Activated CD8-positive, alpha-beta T cell treated with anti-CD3 and anti-CD28 coated beads for 36 hours (primary cell): ENCODE results near the gene KDELR1. TPM values are rescaled to one million over a fixed set of nuclear protein-coding genes. Genes with fewer than 3 reads are reported as not detected.
"Not testable (repeated sequence)": the region's sequence is repeated elsewhere in the genome, so short reads cannot be mapped to it uniquely, and the experiment has no call there.

Experiments
- ATAC-seq: fragments of 200-7000 bp; cut with Tn5 transposase; one replicate; pipeline ENCODE4 v1.10.0; 2021; ENCODE audit warnings: mild to moderate bottlenecking, moderate library complexity
- CTCF ChIA-PET: fragments of 350-600 bp; sonication (Branson Sonifier 250); formaldehyde crosslinking; loops from one replicate; lab custom pipeline; 2021; ENCODE audit warnings: antibody characterized with exemption; lab: Charles Lee
- POLR2A ChIA-PET: fragments of 350-600 bp; sonication (Branson Sonifier 250); formaldehyde crosslinking; loops from one replicate; lab custom pipeline; 2021; ENCODE audit warnings: antibody characterized with exemption; lab: Charles Lee
- DNase-seq: peaks from one replicate; pipeline ENCODE4 v3.0.0-alpha.2; 2020
- H3K27ac Mint-ChIP-seq: one replicate; pipeline ENCODE4 v1.8.0; 2021; ENCODE audit warnings: mild to moderate bottlenecking, mixed read lengths
- H3K27me3 Mint-ChIP-seq: one replicate; pipeline ENCODE4 v1.8.0; 2021; ENCODE audit warnings: mixed read lengths
- H3K36me3 Mint-ChIP-seq: one replicate; pipeline ENCODE4 v1.8.0; 2021; ENCODE audit warnings: low read depth, mixed read lengths
- H3K4me1 Mint-ChIP-seq: one replicate; pipeline ENCODE4 v1.8.0; 2021; ENCODE audit warnings: low read depth, mixed read lengths
- H3K4me3 Mint-ChIP-seq: one replicate; pipeline ENCODE4 v1.8.0; 2021; ENCODE audit warnings: mild to moderate bottlenecking, moderate library complexity, mixed read lengths
- H3K9me3 Mint-ChIP-seq: one replicate; pipeline ENCODE4 v1.8.0; 2021; ENCODE audit warnings: mixed read lengths
- CTCF ChIP-seq: fragments of 200-600 bp; IDR thresholded peaks from one replicate; pipeline ENCODE4 v1.8.0; 2022; ENCODE audit warnings: antibody characterized with exemption, mild to moderate bottlenecking
- intact Hi-C: fragments of 100-400 bp; cut with micrococcal nuclease; formaldehyde crosslinking; loops from one replicate; pipeline ENCODE4 v1.10.0; 2022
- total RNA-seq, 2 experiments: library from RNA; stranded (reverse); gene quantifications; one replicate each; pipeline ENCODE4 v1.2.3, GENCODE V29; 2021

The KDELR1 gene
- total RNA-seq, 2 experiments from 2014 or later: 66.3 to 66.7 TPM

- ChIA-PET POLR2A (no interaction called here), CTCF (no interaction called here)
- no peak for DNase-seq
- Mint-ChIP-seq H3K36me3 (peaks cover 8% of the 10 kb centered on the region), H3K27me3 (no peaks in the 10 kb centered on the region), H3K4me3 (no peak overlapping the region), H3K9me3 (no peaks in the 10 kb centered on the region), H3K4me1 (no peaks in the 10 kb centered on the region), H3K27ac (no peak overlapping the region)
- TF ChIP-seq CTCF: no peak
- ATAC-seq: no peak
- intact Hi-C loops: no loop called here
Observed at GRCh38 chr19:48378194-48378570, 13.2 kb downstream of the KDELR1 start.

GRCh38 chr19:48373567-48373966, 17.8 kb downstream of the KDELR1 start:
- intact Hi-C loops: no loop called here
- POLR2A ChIA-PET: interaction anchor here (0.9 to 1.6 kb wide), 2 partner anchors 9 to 13 kb away, joined by 3 to 5 read pairs; no protein-coding TSS in a partner anchor
- H3K27ac Mint-ChIP-seq: no peak overlapping the region
- H3K9me3 Mint-ChIP-seq: no peaks in the 10 kb centered on the region
- no peaks in the 10 kb centered on the region for H3K36me3 Mint-ChIP-seq
- no peaks in the 10 kb centered on the region for H3K27me3 Mint-ChIP-seq
- DNase-seq (no peak), ATAC-seq (no peak)
- no peaks in the 10 kb centered on the region for H3K4me1 Mint-ChIP-seq
- CTCF ChIA-PET: interaction anchor here (1.0 to 1.3 kb wide), 2 partner anchors 39 to 59 kb away, joined by 3 read pairs; no protein-coding TSS in a partner anchor
- no peak overlapping the region for H3K4me3 Mint-ChIP-seq
- no peak for TF ChIP-seq CTCF

- Mint-ChIP-seq H3K27ac (no peak overlapping the region), H3K9me3 (no peaks in the 10 kb centered on the region), H3K4me3 (no peak overlapping the region), H3K4me1 (no peaks in the 10 kb centered on the region), H3K36me3 (no peaks in the 10 kb centered on the region), H3K27me3 (no peaks in the 10 kb centered on the region)
- POLR2A ChIA-PET: interaction anchor here (0.9 to 1.6 kb wide), 2 partner anchors 8 to 14 kb away, joined by 3 to 5 read pairs; no protein-coding TSS in a partner anchor
- ATAC-seq (no peak), DNase-seq (no peak)
- intact Hi-C loops: no loop called here
- CTCF ChIA-PET: interaction anchor here (1.3 kb wide), 1 partner anchor 58 kb away, joined by 3 read pairs; no protein-coding TSS in a partner anchor
- no peak for TF ChIP-seq CTCF
Observed at GRCh38 chr19:48372904-48373303, 18.4 kb downstream of the KDELR1 start.

DNA sequence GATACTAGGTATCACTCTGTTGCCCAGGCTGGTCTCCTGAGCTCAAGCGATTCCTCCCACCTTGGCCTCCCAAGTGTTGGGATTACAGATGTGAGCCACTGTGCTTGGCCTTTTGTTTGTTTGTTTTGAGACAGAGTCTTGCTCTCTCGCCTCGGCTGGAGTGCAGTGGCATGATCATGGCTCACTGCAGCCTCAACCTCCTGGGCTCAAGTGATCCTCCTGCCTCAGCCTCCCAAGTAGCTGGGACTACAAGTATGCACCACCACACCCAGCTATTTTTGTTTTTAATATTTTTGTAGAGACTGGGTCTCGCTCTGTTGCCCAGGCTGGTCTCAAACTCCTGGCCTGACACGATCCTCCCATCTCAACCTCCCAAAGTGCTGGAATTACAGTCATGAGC, 19.6 kb downstream of the KDELR1 start:
- H3K4me1 Mint-ChIP-seq, CTCF ChIA-PET, H3K36me3 Mint-ChIP-seq, H3K27ac Mint-ChIP-seq, DNase-seq, H3K27me3 Mint-ChIP-seq, POLR2A ChIA-PET, intact Hi-C loops, ATAC-seq, H3K4me3 Mint-ChIP-seq, H3K9me3 Mint-ChIP-seq: not testable (repeated sequence)

DNA sequence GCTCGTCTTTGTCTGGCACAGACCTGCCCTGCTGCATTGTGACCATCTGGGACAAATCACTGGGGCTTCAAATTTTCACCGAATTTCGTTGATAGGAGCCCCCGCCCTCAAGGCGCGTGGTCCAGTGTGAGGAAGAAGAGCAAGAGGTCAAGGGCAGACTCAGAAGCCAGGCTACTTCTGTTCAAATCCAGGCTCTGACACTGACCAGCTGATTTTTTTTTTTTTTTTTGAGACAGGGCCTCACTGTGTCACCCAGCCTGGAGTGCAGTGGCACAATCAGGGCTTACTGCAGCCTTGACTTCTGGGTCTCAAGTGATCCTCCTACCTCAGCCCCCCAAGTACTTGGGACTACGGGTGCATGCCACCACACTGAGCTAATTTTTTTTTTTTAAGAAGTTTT, 20.0 kb downstream of the KDELR1 start:
- intact Hi-C loops: no loop called here
- Mint-ChIP-seq H3K4me1 (no peaks in the 10 kb centered on the region), H3K36me3 (no peaks in the 10 kb centered on the region), H3K27ac (no peak overlapping the region), H3K27me3 (no peaks in the 10 kb centered on the region), H3K4me3 (no peak overlapping the region), H3K9me3 (no peaks in the 10 kb centered on the region)
- DNase-seq (no peak), ATAC-seq (no peak)
- ChIA-PET CTCF (no interaction called here), POLR2A (no interaction called here)
- no peak for TF ChIP-seq CTCF
